ENCODE data around the gene FBXO24. TPM values are rescaled to one million over a fixed set of nuclear protein-coding genes. Genes with fewer than 3 reads are reported as not detected.

FBXO24 gene
- total RNA-seq, 4 donors from 2014 or later: 0.15 to 4.3 (median 0.99) TPM

DNA sequence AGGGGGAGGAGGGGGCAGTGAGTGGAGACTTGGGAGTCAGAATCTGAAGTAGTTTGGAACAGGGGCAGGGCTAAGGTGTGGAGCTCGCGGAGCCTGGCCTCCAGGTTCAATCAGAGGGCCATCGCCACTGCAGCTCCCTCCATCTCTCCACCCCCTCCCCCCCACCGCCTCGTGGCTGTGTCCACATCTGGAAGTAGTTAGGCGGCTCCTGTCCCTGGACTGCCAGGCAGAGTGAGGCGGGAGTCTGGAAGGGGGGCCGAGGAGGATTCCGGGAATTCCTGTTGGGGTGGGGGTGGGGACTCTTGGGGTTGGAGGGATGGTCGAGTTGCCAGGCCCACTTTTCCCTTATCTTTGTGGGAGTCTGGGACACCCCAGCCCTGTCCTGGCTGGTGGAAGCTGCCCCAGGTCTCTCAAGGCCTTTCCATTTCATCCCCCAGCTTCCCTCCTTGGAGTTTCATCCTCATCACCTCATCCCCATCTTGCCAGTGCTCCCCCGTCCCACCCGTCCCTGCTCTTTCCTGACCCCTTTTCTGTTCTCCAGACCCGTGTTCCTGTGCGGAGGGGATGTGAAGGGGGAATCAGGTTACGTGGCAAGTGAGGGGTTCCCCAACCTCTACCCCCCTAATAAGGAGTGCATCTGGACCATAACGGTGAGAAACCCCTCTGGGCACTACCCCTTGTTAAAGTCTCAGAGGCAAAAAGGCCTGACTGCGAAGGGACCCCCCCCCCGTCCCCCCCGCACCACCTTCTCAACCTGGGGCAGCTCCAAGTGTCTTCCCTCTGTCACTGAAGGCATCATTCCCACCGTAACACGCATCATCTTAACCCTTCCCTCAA, 17.0 kb downstream of the FBXO24 start:
- peak; percentile 66 to 96 for DNase-seq (ENCODE audit: low spot score in 2 of 2)
- WGBS, 2 donors: 41 to 42% methylated on average over 21 of the region's 21 CpGs
- TF ChIP-seq POLR2A (IDR thresholded peaks at IDR 0.05): no peak
- TF ChIP-seq, protein P1, sequence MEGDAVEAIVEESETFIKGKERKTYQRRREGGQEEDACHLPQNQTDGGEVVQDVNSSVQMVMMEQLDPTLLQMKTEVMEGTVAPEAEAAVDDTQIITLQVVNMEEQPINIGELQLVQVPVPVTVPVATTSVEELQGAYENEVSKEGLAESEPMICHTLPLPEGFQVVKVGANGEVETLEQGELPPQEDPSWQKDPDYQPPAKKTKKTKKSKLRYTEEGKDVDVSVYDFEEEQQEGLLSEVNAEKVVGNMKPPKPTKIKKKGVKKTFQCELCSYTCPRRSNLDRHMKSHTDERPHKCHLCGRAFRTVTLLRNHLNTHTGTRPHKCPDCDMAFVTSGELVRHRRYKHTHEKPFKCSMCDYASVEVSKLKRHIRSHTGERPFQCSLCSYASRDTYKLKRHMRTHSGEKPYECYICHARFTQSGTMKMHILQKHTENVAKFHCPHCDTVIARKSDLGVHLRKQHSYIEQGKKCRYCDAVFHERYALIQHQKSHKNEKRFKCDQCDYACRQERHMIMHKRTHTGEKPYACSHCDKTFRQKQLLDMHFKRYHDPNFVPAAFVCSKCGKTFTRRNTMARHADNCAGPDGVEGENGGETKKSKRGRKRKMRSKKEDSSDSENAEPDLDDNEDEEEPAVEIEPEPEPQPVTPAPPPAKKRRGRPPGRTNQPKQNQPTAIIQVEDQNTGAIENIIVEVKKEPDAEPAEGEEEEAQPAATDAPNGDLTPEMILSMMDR (IDR thresholded peaks at IDR 0.05): no peak
- intact Hi-C loops (cut with DNase I; ENCODE audit: low total_unique reads): no loop called here
- H3K4me3 ChIP-seq (ENCODE audit: low read depth, poor library complexity, severe bottlenecking): no peak overlapping the region

DNA sequence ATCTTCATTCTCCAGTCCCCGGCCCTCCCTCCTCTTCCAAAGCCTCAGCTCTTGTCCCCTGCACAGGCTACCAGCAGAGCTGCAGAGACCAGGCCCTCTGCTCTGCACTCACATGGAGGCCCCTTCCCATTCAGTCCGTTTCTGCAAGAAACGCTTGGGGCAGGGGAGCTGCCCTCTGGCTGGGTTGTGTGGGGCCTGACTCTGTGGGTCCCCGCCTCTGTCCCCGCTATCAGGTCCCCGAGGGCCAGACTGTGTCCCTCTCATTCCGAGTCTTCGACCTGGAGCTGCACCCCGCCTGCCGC, 17.5 kb downstream of the FBXO24 start:
- DNase-seq (ENCODE audit: low spot score in 2 of 2): no peak
- intact Hi-C loops (cut with DNase I; ENCODE audit: low total_unique reads): no loop called here
- TF ChIP-seq, protein P1 (IDR thresholded peaks at IDR 0.05): no peak
- no peak for TF ChIP-seq POLR2A (IDR thresholded peaks at IDR 0.05)
- WGBS, 2 donors: 11 to 13% methylated on average over 8 to 9 of the region's 10 CpGs
- H3K4me3 ChIP-seq (ENCODE audit: low read depth, poor library complexity, severe bottlenecking): peak overlapping the region; percentile 31

DNA sequence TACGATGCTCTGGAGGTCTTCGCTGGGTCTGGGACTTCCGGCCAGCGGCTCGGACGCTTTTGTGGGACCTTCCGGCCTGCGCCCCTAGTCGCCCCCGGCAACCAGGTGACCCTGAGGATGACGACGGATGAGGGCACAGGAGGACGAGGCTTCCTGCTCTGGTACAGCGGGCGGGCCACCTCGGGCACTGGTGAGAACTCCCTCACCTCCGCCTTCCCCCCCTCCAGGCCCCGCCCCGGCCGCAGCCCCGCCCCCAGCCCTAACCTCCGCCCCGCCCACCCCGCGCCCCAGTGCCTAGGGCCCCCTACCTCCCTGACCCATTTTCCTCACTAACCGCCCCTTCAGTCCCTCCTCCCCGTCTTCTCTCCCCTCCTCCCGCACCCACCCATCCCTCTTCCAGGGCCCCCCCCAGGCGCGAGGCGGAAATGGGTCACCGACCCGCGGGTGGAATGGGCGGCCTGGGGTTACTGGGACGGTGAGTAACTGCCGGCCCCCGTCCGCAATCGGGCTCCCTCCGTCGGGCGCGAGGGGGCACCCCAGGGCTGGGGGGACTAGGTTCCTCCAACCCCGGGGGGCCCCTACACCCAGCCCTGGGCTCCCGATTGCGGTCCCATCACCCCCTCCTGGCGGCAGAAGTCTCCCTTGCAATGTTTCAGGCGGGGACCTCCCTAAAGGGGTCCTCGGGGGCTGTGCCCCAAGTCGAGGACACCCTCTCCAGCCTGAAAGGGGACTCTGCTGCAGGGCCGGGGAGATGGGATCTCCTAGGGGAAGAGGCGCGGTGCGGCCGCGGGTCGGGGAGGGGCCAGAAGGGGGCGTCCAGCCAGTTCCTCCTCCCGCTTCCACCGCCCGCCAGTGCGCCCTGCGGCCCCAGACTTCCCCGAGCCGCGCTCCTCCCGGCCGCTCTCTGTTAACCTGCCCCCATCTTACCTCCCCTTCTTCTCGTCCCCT, 18.2 kb downstream of the FBXO24 start:
- peak overlapping the region; percentile 64 for H3K4me3 ChIP-seq (ENCODE audit: low read depth, poor library complexity, severe bottlenecking)
- intact Hi-C loops (cut with DNase I; ENCODE audit: low total_unique reads): no loop called here
- 1 to 2% methylated on average over 40 to 67 of the region's 70 CpGs for WGBS, 2 donors
- peak; percentile 59 to 96 for DNase-seq (ENCODE audit: low spot score in 2 of 2)
- TF ChIP-seq POLR2A (IDR thresholded peaks at IDR 0.05): no peak
- TF ChIP-seq, protein P1 (IDR thresholded peaks at IDR 0.05): no peak

DNA sequence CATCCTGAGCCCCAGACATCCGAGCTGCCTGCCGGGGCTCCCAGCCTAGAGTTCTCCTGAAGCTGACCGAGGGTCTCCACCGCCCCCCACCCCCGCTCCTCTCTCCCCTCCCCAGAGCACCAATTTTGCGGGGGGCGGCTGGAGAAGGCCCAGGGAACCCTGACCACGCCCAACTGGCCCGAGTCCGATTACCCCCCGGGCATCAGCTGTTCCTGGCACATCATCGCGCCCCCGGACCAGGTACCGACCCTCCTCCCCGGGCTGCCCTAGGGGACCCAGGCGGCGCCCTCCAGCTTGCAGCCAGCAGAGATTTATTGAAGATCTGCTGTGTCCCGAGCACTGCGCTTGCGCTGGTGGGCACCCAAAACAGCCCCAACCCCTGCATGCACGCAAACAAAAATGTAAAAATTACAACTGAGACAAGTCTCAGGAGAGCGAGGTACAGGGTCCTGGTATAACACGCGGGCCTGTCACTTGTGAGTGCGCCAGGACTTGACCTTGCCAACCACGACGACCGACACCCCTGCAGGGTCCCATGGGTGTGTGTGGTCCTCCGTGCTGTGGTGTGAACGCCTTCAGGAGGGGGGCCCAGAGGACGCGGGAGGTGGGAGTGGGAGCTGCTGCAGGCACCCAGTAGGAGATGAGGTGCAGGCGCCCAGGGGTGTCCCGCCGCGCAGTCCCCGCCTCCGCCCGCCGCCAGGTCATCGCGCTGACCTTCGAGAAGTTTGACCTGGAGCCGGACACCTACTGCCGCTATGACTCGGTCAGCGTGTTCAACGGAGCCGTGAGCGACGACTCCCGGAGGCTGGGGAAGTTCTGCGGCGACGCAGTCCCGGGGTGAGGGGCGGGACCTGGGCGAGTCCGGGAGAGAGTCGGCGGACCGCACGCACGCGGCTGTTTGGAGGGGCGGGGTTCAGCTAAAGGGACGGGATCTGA, 19.1 kb downstream of the FBXO24 start:
- DNase-seq (ENCODE audit: low spot score in 2 of 2): no peak
- intact Hi-C loops (cut with DNase I; ENCODE audit: low total_unique reads): no loop called here
- TF ChIP-seq, protein P1 (IDR thresholded peaks at IDR 0.05): no peak
- TF ChIP-seq POLR2A (IDR thresholded peaks at IDR 0.05): no peak
- peak overlapping the region; percentile 64 for H3K4me3 ChIP-seq (ENCODE audit: low read depth, poor library complexity, severe bottlenecking)
- 32 to 33% methylated on average over 45 to 57 of the region's 68 CpGs for WGBS, 2 donors

DNA sequence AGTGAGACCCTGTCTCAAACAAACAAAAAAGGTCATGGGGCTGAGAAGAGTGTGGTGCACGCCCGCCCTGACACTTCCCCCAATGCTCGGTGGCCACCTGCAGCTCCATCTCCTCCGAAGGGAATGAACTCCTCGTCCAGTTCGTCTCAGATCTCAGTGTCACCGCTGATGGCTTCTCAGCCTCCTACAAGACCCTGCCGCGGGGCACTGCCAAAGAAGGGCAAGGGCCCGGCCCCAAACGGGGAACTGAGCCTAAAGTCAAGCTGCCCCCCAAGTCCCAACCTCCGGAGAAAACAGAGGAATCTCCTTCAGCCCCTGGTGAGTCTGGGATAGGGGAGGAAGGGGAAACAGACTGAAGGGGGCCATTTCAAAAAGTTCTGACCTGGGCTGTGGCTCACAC, 20.2 kb downstream of the FBXO24 start:
- intact Hi-C loops (cut with DNase I; ENCODE audit: low total_unique reads): no loop called here
- 82 to 92% methylated on average over 4 to 12 of the region's 12 CpGs for WGBS, 2 donors
- no peak for DNase-seq (ENCODE audit: low spot score in 2 of 2)
- no peak overlapping the region for H3K4me3 ChIP-seq (ENCODE audit: low read depth, poor library complexity, severe bottlenecking)
- TF ChIP-seq POLR2A (IDR thresholded peaks at IDR 0.05): no peak
- TF ChIP-seq, protein P1 (IDR thresholded peaks at IDR 0.05): no peak

Data from lower leg skin (tissue), 4 donors.